ENCODE measurements around the gene KIAA0825. TPM values are rescaled to one million over a fixed set of nuclear protein-coding genes. Genes with fewer than 3 reads are reported as not detected.

The KIAA0825 gene
- total RNA-seq, 3 donors from 2014 or later (not counting 1 experiment from before 2014, with no cell fraction given) = 2.4 to 5.0 (median 4.8) TPM

GRCh38 chr5:94517490-94518488 is 100.6 kb downstream of the KIAA0825 start:
- no CpG with 5 or more reads among the region's 3 CpGs for WGBS (ENCODE audit: insufficient coverage)
- DNase-seq (no peak), ATAC-seq (no peak)
- Mint-ChIP-seq H3K27ac (no peak overlapping the region), H3K27me3 (ENCODE audit: low read depth in 2 of 2) (no peaks in the 10 kb centered on the region), H3K4me1 (no peaks in the 10 kb centered on the region), H3K36me3 (no peaks in the 10 kb centered on the region), H3K9me3 (no peaks in the 10 kb centered on the region), H3K4me3 (no peak overlapping the region)
- Histone ChIP-seq H3K4me3 (ENCODE audit: low read length) (no peak overlapping the region), H3K9me3 (ENCODE audit: control insufficient read depth, insufficient read depth, low read length) (no peaks in the 10 kb centered on the region), H3K36me3 (ENCODE audit: control insufficient read depth, insufficient read depth, low read length) (no peaks in the 10 kb centered on the region), H3K27ac (ENCODE audit: low read length) (no peak overlapping the region), H3K27me3 (ENCODE audit: control insufficient read depth, insufficient read depth, low read length) (no peaks in the 10 kb centered on the region), H3K4me1 (ENCODE audit: control insufficient read depth, insufficient read depth, low read length) (no peaks in the 10 kb centered on the region)
- no peak for TF ChIP-seq CTCF (IDR thresholded peaks at IDR 0.05)
- intact Hi-C loops (cut with micrococcal nuclease) = no loop called here

- no peak for TF ChIP-seq CTCF (IDR thresholded peaks at IDR 0.05)
- no peaks in the 10 kb centered on the region for H3K9me3 ChIP-seq (ENCODE audit: control insufficient read depth, insufficient read depth, low read length)
- H3K4me1 Mint-ChIP-seq = no peaks in the 10 kb centered on the region
- H3K4me3 Mint-ChIP-seq = no peak overlapping the region
- DNase-seq (no peak), ATAC-seq (no peak)
- intact Hi-C loops (cut with micrococcal nuclease) = no loop called here
- no peaks in the 10 kb centered on the region for H3K27me3 Mint-ChIP-seq (ENCODE audit: low read depth in 2 of 2)
- no peak overlapping the region for H3K27ac Mint-ChIP-seq
- H3K27me3 ChIP-seq (ENCODE audit: control insufficient read depth, insufficient read depth, low read length) = no peaks in the 10 kb centered on the region
- H3K9me3 Mint-ChIP-seq = no peaks in the 10 kb centered on the region
- no peak overlapping the region for H3K27ac ChIP-seq (ENCODE audit: low read length)
- H3K36me3 Mint-ChIP-seq = no peaks in the 10 kb centered on the region
- H3K4me1 ChIP-seq (ENCODE audit: control insufficient read depth, insufficient read depth, low read length) = no peaks in the 10 kb centered on the region
- WGBS (ENCODE audit: insufficient coverage) = no CpG with 5 or more reads among the region's 5 CpGs
- H3K4me3 ChIP-seq (ENCODE audit: low read length) = no peak overlapping the region
- no peaks in the 10 kb centered on the region for H3K36me3 ChIP-seq (ENCODE audit: control insufficient read depth, insufficient read depth, low read length)
Observed at GRCh38 chr5:94516148-94516547, 102.3 kb downstream of the KIAA0825 start.

GRCh38 chr5:94508461-94509148 is 109.8 kb downstream of the KIAA0825 start:
- Mint-ChIP-seq H3K9me3 (no peaks in the 10 kb centered on the region), H3K27ac (no peak overlapping the region), H3K4me1 (no peaks in the 10 kb centered on the region), H3K36me3 (no peaks in the 10 kb centered on the region), H3K4me3 (no peak overlapping the region), H3K27me3 (ENCODE audit: low read depth in 2 of 2) (no peaks in the 10 kb centered on the region)
- Histone ChIP-seq H3K4me1 (ENCODE audit: control insufficient read depth, insufficient read depth, low read length) (no peaks in the 10 kb centered on the region), H3K4me3 (ENCODE audit: low read length) (no peak overlapping the region), H3K36me3 (ENCODE audit: control insufficient read depth, insufficient read depth, low read length) (no peaks in the 10 kb centered on the region), H3K9me3 (ENCODE audit: control insufficient read depth, insufficient read depth, low read length) (no peaks in the 10 kb centered on the region), H3K27ac (ENCODE audit: low read length) (no peak overlapping the region), H3K27me3 (ENCODE audit: control insufficient read depth, insufficient read depth, low read length) (no peaks in the 10 kb centered on the region)
- 78% methylated on average over 4 of the region's 4 CpGs for WGBS (ENCODE audit: insufficient coverage)
- ATAC-seq (no peak), DNase-seq (no peak)
- no peak for TF ChIP-seq CTCF (IDR thresholded peaks at IDR 0.05)
- intact Hi-C loops (cut with micrococcal nuclease) = no loop called here

Data from natural killer cell (primary cell).